Gastroesophageal sphincter (tissue), 2 donors: Measurements from ENCODE around the gene SF1.

Experiments used
- POLR2A ChIP-seq, 2 donors: fragments of 450-650 bp; IDR thresholded peaks; one replicate each; pipeline ENCODE4 v1.6.1; 2017; ENCODE audit warnings: antibody characterized with exemption in 2 of 2, mild to moderate bottlenecking in 2 of 2, moderate library complexity in 1 of 2
- POLR2AphosphoS5 ChIP-seq: sonication (generic); formaldehyde crosslinking; IDR thresholded peaks from one replicate; pipeline ENCODE4 v1.6.1; 2017; ENCODE audit warnings: antibody characterized with exemption

GRCh38 chr11:64786308-64786707 is 8.0 kb upstream of the SF1 start:
- TF ChIP-seq POLR2A (IDR thresholded peaks at IDR 0.05), result no peak
- TF ChIP-seq POLR2AphosphoS5, result no peak
